Parathyroid adenoma (tissue), 2 donors: ENCODE data around the gene EIF3K.

Experiments used
- H2AFZ ChIP-seq: fragments of 300-600 bp; sonication (generic); one replicate; pipeline ENCODE4 v1.7.0; 2017; ENCODE audit warnings: antibody characterized with exemption, mild to moderate bottlenecking
- H3K27ac ChIP-seq: fragments of 300-600 bp; sonication (generic); one replicate; pipeline ENCODE4 v1.7.0; 2017
- H3K27me3 ChIP-seq: fragments of 300-600 bp; sonication (generic); one replicate; pipeline ENCODE4 v1.7.0; 2017; ENCODE audit warnings: low read length; ENCODE audit not compliant: control insufficient read depth, insufficient read depth
- H3K36me3 ChIP-seq: fragments of 300-600 bp; sonication (generic); one replicate; pipeline ENCODE4 v1.7.0; 2017; ENCODE audit warnings: low read length; ENCODE audit not compliant: control insufficient read depth, insufficient read depth
- H3K4me1 ChIP-seq: fragments of 300-600 bp; sonication (generic); one replicate; pipeline ENCODE4 v1.7.0; 2017; ENCODE audit warnings: control low read depth
- H3K4me2 ChIP-seq: fragments of 300-600 bp; sonication (generic); one replicate; pipeline ENCODE4 v1.7.0; 2017; ENCODE audit warnings: low read length
- H3K4me3 ChIP-seq: fragments of 300-600 bp; sonication (generic); one replicate; pipeline ENCODE4 v1.7.0; 2017; ENCODE audit warnings: low read depth, low read length
- H3K79me2 ChIP-seq: fragments of 300-600 bp; sonication (generic); one replicate; pipeline ENCODE4 v1.7.0; 2017; ENCODE audit warnings: control low read depth
- H3K9ac ChIP-seq: fragments of 300-600 bp; sonication (generic); one replicate; pipeline ENCODE4 v1.7.0; 2017; ENCODE audit warnings: mild to moderate bottlenecking
- H3K9me3 ChIP-seq: fragments of 300-600 bp; sonication (generic); one replicate; pipeline ENCODE4 v1.7.0; 2017; ENCODE audit warnings: low read length; ENCODE audit not compliant: control insufficient read depth
- TF ChIP-seq, protein P1 (sequence below): fragments of 300-600 bp; sonication (generic); IDR thresholded peaks from one replicate; pipeline ENCODE4 v1.7.0; 2017; ENCODE audit warnings: antibody characterized with exemption, mild to moderate bottlenecking
- donor health status: primary hyperparathyroidism.

EIF3K gene

DNA sequence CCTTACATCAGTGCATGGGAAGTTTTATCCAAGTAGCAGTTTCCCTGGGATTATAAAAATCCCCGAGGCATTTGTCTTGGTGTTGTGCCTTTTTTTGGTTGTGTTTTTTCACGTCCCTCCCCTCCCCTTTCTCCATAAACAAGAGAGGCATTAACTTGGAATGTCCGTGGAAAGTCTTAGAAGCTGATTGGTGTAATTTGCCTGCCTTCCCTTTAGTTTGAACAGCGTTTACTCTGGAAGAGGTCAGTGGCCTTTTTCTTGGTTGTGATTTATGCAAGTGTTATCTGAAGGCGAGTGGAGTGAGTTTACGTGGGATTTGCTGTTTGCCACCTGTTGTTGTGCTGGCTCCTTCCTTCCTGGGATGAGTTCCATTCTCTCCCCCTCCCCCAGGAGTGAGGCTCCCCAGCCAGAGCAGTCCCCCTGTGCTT lies 35.7 kb downstream of the EIF3K start:
- H3K9ac ChIP-seq: no peak overlapping the region
- no peaks in the 10 kb centered on the region for H3K36me3 ChIP-seq
- H3K79me2 ChIP-seq: peaks cover 68% of the 10 kb centered on the region
- no peaks in the 10 kb centered on the region for H3K9me3 ChIP-seq
- H3K27me3 ChIP-seq: no peaks in the 10 kb centered on the region
- H3K27ac ChIP-seq: peak overlapping the region; percentile 95
- H3K4me3 ChIP-seq: no peak overlapping the region
- H3K4me2 ChIP-seq: peak overlapping the region; percentile 2
- H2AFZ ChIP-seq: no peak overlapping the region
- TF ChIP-seq, protein P1, sequence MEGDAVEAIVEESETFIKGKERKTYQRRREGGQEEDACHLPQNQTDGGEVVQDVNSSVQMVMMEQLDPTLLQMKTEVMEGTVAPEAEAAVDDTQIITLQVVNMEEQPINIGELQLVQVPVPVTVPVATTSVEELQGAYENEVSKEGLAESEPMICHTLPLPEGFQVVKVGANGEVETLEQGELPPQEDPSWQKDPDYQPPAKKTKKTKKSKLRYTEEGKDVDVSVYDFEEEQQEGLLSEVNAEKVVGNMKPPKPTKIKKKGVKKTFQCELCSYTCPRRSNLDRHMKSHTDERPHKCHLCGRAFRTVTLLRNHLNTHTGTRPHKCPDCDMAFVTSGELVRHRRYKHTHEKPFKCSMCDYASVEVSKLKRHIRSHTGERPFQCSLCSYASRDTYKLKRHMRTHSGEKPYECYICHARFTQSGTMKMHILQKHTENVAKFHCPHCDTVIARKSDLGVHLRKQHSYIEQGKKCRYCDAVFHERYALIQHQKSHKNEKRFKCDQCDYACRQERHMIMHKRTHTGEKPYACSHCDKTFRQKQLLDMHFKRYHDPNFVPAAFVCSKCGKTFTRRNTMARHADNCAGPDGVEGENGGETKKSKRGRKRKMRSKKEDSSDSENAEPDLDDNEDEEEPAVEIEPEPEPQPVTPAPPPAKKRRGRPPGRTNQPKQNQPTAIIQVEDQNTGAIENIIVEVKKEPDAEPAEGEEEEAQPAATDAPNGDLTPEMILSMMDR: no peak
- H3K4me1 ChIP-seq: peaks cover 75% of the 10 kb centered on the region

DNA sequence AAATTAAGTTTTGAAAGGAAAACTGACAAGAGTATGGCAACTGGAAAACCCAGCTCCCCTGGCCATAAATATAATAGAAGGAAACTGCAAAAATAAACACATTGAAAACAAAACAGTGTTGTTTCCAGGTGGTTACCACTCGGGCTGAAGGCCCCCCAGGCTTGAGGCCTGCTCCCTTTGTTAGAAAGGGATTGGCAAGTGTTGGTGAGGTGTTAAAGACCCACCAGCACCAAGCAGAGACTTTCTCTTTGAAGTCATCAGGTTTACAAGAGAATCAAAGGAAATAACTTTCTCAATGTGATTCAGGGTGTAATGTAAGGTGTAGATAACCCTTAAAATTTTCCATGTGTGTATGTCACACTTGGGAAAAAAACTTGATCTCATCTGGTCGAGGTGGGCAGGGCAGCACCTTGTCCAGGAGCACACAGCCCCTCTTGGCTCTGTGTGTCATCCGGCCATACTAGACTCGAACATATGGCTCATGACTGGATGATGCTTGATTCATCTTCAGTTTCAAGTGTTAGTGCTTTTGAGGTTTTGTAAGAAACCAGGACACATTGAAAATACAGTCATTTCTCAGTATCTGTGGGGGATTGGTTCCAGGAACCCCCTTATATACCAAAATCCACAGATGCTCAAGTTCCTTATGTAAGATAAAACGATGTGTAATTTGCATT lies 36.3 kb downstream of the EIF3K start:
- Histone ChIP-seq H3K36me3 (no peaks in the 10 kb centered on the region), H3K79me2 (peaks cover 67% of the 10 kb centered on the region), H3K27me3 (no peaks in the 10 kb centered on the region), H3K9me3 (no peaks in the 10 kb centered on the region), H3K4me2 (peak overlapping the region; percentile 2), H3K27ac (peak overlapping the region; percentile 95), H2AFZ (no peak overlapping the region), H3K4me1 (peaks cover 79% of the 10 kb centered on the region), H3K4me3 (no peak overlapping the region), H3K9ac (no peak overlapping the region)
- TF ChIP-seq, protein P1: no peak

DNA sequence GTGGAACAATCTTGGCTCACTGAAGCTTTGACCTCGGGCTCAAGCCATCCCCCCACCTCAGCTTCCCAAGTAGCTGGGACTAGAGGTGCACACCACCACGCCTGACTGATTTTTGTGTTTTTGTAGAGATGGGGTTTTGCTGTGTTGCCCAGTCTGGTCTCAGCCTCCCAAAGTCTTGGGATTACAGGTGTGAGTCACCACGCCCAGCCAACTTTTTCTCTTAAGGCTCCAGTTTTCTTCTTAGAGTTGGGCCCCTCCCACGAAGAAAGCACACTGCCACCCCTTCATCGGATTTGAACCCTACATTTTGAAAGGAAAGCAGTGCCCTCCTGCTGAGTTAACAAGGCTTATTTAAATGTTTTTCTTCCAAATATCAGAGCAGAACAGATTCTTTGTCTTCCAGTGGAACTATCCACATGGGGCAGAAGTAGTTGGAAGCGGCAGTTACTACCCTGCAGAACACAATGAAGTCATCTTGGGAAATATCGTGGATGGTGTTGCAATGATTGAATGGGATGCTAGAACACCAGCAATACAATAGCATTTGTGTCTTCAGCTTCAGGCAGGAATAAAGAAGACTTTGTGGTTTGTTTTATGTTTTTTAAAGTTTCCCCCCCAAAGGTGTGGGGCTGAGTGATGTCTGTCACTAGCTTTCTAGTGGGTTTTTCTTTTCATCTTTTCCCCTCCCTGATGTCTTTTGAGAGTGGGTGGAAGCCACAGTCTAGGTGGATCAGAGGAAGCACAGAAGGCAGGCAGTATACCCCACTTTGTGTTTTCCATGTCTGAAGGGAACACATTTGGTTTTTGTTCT lies 37.4 kb downstream of the EIF3K start:
- no peak overlapping the region for H2AFZ ChIP-seq
- no peaks in the 10 kb centered on the region for H3K36me3 ChIP-seq
- H3K27me3 ChIP-seq: no peaks in the 10 kb centered on the region
- H3K9me3 ChIP-seq: no peaks in the 10 kb centered on the region
- H3K27ac ChIP-seq: peak overlapping the region; percentile 95
- TF ChIP-seq, protein P1: no peak
- H3K79me2 ChIP-seq: peaks cover 64% of the 10 kb centered on the region
- H3K9ac ChIP-seq: no peak overlapping the region
- H3K4me2 ChIP-seq: no peak overlapping the region
- H3K4me1 ChIP-seq: peaks cover 76% of the 10 kb centered on the region
- H3K4me3 ChIP-seq: no peak overlapping the region

DNA sequence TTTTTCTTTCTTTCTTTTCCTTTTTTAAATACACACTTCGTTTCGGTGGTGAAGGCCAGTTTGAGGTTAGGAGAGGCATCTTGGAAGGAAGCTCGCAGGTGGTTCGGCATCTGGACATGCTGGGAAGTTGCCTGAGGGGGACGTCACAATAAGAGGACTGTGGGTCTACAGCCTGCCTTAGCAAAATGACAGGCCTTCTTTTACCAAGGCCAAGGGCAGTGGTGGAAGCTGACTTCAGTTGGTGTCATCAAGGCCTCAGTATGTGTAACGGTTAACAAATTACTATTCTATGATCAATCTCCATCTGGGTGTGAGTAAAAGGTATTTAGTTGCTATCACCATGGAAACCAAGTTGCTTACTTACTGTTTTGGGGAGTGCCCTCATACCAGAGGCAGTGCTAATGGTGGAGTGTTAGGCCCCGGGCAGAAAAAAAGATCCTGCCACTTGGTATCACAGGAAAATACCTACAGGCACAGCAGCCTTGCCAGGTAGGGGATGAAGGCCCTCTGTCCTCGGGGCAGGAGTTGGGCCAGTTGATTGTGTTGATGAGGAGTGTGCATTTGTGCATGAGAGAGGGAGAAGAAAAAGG lies 38.7 kb downstream of the EIF3K start:
- H3K4me3 ChIP-seq: peak overlapping the region; percentile 56
- peak overlapping the region; percentile 30 for H3K9ac ChIP-seq
- no peak overlapping the region for H2AFZ ChIP-seq
- no peaks in the 10 kb centered on the region for H3K27me3 ChIP-seq
- no peaks in the 10 kb centered on the region for H3K9me3 ChIP-seq
- H3K27ac ChIP-seq: peak overlapping the region; percentile 95
- H3K4me2 ChIP-seq: peak overlapping the region; percentile 74
- no peaks in the 10 kb centered on the region for H3K36me3 ChIP-seq
- H3K4me1 ChIP-seq: peaks cover 74% of the 10 kb centered on the region
- TF ChIP-seq, protein P1: no peak
- peaks cover 61% of the 10 kb centered on the region for H3K79me2 ChIP-seq
